Endodermal cell (in vitro differentiated cells): ENCODE results near the gene ITGA7. TPM values are rescaled to one million over a fixed set of nuclear protein-coding genes. Genes with fewer than 3 reads are reported as not detected.

Experiments used
- DNase-seq: peaks from one replicate; pipeline ENCODE4 v3.0.0-alpha.2; 2017
- H3K27ac ChIP-seq: 2 replicates; pipeline ENCODE4 v1.5.1; 2013; ENCODE audit warnings: mild to moderate bottlenecking, low read depth, low read length, moderate library complexity
- H3K27me3 ChIP-seq: 2 replicates; pipeline ENCODE4 v1.6.1; 2013; ENCODE audit warnings: mild to moderate bottlenecking, low read length, moderate library complexity; ENCODE audit not compliant: insufficient read depth, control insufficient read depth, poor library complexity, severe bottlenecking
- H3K36me3 ChIP-seq: 2 replicates; pipeline ENCODE4 v1.7.0; 2013; ENCODE audit warnings: mild to moderate bottlenecking, low read length, moderate library complexity; ENCODE audit not compliant: control insufficient read depth, insufficient read depth
- H3K4me1 ChIP-seq: one replicate; pipeline ENCODE4 v1.7.0; 2013; ENCODE audit warnings: low read length; ENCODE audit not compliant: control insufficient read depth, insufficient read depth
- H3K4me3 ChIP-seq: 2 replicates; pipeline ENCODE4 v1.5.1; 2013; ENCODE audit warnings: mild to moderate bottlenecking, low read length, moderate library complexity
- H3K9ac ChIP-seq: 2 replicates; pipeline ENCODE4 v1.6.1; 2013; ENCODE audit warnings: mild to moderate bottlenecking, low read length, moderate library complexity; ENCODE audit not compliant: poor library complexity, severe bottlenecking; ENCODE audit errors: extremely low read depth
- H3K9me3 ChIP-seq: 2 replicates; pipeline ENCODE4 v1.6.1; 2013; ENCODE audit warnings: mild to moderate bottlenecking, low read length, moderate library complexity; ENCODE audit not compliant: control insufficient read depth
- H3K27ac Mint-ChIP-seq: 2 replicates; pipeline ENCODE4 v1.8.0; 2020; ENCODE audit warnings: mixed read lengths
- H3K27me3 Mint-ChIP-seq: 2 replicates; pipeline ENCODE4 v1.8.0; 2021; ENCODE audit warnings: mild to moderate bottlenecking, mixed read lengths; ENCODE audit not compliant: insufficient read depth
- H3K36me3 Mint-ChIP-seq: 2 replicates; pipeline ENCODE4 v1.8.0; 2020; ENCODE audit warnings: low read depth, mixed read lengths
- H3K4me1 Mint-ChIP-seq: 2 replicates; pipeline ENCODE4 v1.8.0; 2020; ENCODE audit warnings: mixed read lengths
- H3K4me3 Mint-ChIP-seq: 2 replicates; pipeline ENCODE4 v1.8.0; 2020; ENCODE audit warnings: mild to moderate bottlenecking, moderate library complexity, mixed read lengths
- H3K9me3 Mint-ChIP-seq: 2 replicates; pipeline ENCODE4 v1.8.0; 2020; ENCODE audit warnings: mild to moderate bottlenecking, mixed read lengths
- CTCF ChIP-seq: fragments of 200-600 bp; sonication (generic); conservative IDR thresholded peaks from 2 replicates; pipeline ENCODE4 v1.5.0; 2021; ENCODE audit warnings: antibody characterized with exemption, mild to moderate bottlenecking
- WGBS, 2 experiments: methylation state at CpG; one replicate each; pipeline versions ENCODE4 v1.1.5 to v1.1.7; 2013; ENCODE audit warnings: missing lambda C conversion rate in 2 of 2, mixed read lengths in 1 of 2; ENCODE audit not compliant: insufficient coverage in 1 of 2, insufficient read length in 1 of 2; 5-methylcytosine and 5-hydroxymethylcytosine counted together
- total RNA-seq, 2 donors: library from RNA; stranded (reverse); fragmentation: NEBNext Ultra II Directional in 1 of 2; extraction: Animal tissue kit (Norgen Biotek cat#: 25700) in 1 of 2; gene quantifications; 2 replicates in 1 of 2; 3 replicates in 1 of 2; pipeline ENCODE4 v1.2.1, GENCODE V29; 2021

ITGA7 gene
- total RNA-seq, 2 donors from 2014 or later: 106 to 122 TPM

DNA sequence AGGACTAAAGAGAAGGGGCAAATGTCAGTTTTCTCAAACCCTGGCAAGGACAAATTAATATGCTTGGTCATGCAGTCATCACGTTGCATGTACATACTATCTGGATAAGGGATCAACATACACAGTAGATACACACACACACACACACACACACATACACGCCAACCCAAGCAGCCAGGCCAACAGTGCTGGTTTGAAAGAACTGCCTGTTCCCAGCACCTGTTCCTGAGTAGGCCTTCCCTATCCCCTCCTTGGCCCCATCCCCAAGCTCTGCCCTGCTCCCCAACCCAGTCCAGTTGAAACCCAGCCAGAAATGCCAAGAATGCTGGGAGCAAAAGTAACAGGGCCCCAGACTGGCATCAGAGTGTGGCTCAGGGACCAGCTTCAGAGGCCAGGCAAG is 4.4 kb downstream of the ITGA7 start:
- Mint-ChIP-seq H3K27ac (no peak overlapping the region), H3K27me3 (peaks cover 21% of the 10 kb centered on the region), H3K36me3 (peaks cover 10% of the 10 kb centered on the region), H3K9me3 (no peaks in the 10 kb centered on the region), H3K4me1 (peaks cover 27% of the 10 kb centered on the region), H3K4me3 (no peak overlapping the region)
- H3K4me1 ChIP-seq: no peaks in the 10 kb centered on the region
- peaks cover 5% of the 10 kb centered on the region for H3K27me3 ChIP-seq
- H3K4me3 ChIP-seq: no peak overlapping the region
- no peaks in the 10 kb centered on the region for H3K9me3 ChIP-seq
- DNase-seq: no peak
- no peak overlapping the region for H3K27ac ChIP-seq
- no peak for TF ChIP-seq CTCF
- H3K36me3 ChIP-seq: no peaks in the 10 kb centered on the region
- WGBS, 2 experiments: 100% methylated on average over 1 to 2 of the region's 2 CpGs
- no peak overlapping the region for H3K9ac ChIP-seq

GRCh38 chr12:55702861-55703260 is 4.8 kb downstream of the ITGA7 start:
- Mint-ChIP-seq H3K4me3 (no peak overlapping the region), H3K27ac (no peak overlapping the region), H3K4me1 (peaks cover 23% of the 10 kb centered on the region), H3K27me3 (peaks cover 18% of the 10 kb centered on the region), H3K36me3 (peaks cover 10% of the 10 kb centered on the region), H3K9me3 (no peaks in the 10 kb centered on the region)
- TF ChIP-seq CTCF: no peak
- DNase-seq: no peak
- H3K36me3 ChIP-seq: no peaks in the 10 kb centered on the region
- H3K27me3 ChIP-seq: peaks cover 4% of the 10 kb centered on the region
- H3K9me3 ChIP-seq: no peaks in the 10 kb centered on the region
- no peak overlapping the region for H3K4me3 ChIP-seq
- no peaks in the 10 kb centered on the region for H3K4me1 ChIP-seq
- no peak overlapping the region for H3K27ac ChIP-seq
- WGBS, 2 experiments: 93 to 100% methylated on average over 1 to 8 of the region's 8 CpGs
- H3K9ac ChIP-seq: no peak overlapping the region

DNA sequence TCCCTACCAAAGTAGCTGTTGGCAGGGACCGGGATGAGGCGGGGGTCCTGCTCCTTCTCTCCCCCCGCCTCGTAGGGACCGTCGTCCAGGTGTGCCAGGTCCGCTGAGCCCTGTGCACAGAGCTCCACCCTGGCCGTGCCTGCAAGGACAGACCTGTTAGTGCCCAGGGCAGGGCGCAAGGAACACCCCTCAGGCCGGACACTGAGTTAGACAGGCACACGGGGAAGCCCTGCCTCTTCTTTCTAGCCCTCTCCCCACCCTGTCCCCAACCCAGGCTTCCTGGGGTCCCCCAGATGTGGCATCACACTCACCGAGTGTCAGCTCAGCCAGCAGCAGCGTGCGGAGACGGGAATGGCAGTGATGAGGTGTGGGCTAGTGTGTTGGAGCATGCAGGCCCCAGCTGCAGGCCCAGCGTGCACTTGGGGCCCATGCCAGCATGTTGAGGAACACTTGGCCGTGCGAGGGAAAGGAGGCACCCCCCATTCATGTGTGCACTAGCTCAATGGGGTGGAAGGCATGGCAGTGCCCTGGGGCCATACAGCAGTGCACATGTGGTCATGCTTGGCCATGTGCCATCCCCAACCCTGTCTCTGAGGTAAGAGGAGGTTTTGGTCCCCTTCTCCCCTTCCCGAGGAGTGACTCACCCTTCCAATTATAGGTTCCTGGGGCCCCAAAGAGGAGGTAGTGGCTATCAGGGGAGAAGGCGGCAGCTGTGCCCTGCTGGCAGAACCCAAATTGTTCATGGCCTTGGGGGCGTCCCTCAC is 7.3 kb downstream of the ITGA7 start:
- Mint-ChIP-seq H3K36me3 (peaks cover 13% of the 10 kb centered on the region), H3K4me3 (no peak overlapping the region), H3K27ac (no peak overlapping the region), H3K27me3 (no peaks in the 10 kb centered on the region), H3K9me3 (no peaks in the 10 kb centered on the region), H3K4me1 (peaks cover 7% of the 10 kb centered on the region)
- H3K4me3 ChIP-seq: no peak overlapping the region
- no peaks in the 10 kb centered on the region for H3K4me1 ChIP-seq
- WGBS, 2 experiments: 87 to 96% methylated on average over 5 to 19 of the region's 21 CpGs
- H3K27me3 ChIP-seq: no peaks in the 10 kb centered on the region
- DNase-seq: no peak
- H3K27ac ChIP-seq: no peak overlapping the region
- H3K36me3 ChIP-seq: no peaks in the 10 kb centered on the region
- H3K9ac ChIP-seq: no peak overlapping the region
- no peaks in the 10 kb centered on the region for H3K9me3 ChIP-seq
- TF ChIP-seq CTCF: no peak
